ENCODE measurements around the gene EIF5A2. TPM values are rescaled to one million over a fixed set of nuclear protein-coding genes. Genes with fewer than 3 reads are reported as not detected.
A peak's percentile ranks its signal among the peaks of the same experiment; 100 is the strongest.

The EIF5A2 gene
- total RNA-seq, 1 experiment from 2014 or later = 72.0 TPM

DNA sequence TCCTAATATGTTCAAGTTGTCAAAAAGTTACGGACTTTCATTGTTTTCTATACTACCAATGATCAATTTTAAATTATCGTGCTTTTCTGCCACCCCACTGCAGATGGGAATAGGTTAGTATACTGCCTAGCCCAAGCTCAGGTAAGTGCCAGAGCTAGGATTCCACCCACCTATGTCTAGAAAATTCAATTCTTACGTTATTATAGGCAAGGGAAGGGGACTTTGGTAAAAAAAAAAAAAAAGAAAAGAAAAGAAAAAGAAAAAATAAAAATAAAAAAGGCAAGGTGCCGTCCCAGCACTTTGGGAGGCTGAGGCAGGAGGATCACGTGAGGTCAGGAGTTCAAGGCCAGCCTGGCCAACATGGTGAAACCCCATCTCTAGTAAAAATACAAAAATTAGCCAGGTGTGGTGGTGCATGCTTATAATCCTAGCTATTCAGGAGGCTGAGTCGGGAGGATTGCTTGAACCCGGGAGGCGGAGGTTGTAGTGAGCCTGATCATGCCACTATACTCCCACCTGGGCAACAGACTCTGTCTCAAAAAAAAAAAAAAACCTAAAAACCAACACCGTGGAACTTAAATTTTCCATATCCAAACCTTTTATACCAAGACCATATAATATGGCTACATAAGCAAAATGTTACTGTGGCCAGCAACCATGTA, 39.7 kb downstream of the EIF5A2 start:
- DNase-seq (ENCODE audit: low read depth, low spot score) (no peak), ATAC-seq (no peak)
- in situ Hi-C loops (cut with HindIII; ENCODE audit: low pct_unique_long_range_greater_than_20kb, low sequenced_read_pairs) = no loop called here
- peak overlapping the region; percentile 98 for H3K27ac ChIP-seq (ENCODE audit: low read length)
- TF ChIP-seq, protein P1, sequence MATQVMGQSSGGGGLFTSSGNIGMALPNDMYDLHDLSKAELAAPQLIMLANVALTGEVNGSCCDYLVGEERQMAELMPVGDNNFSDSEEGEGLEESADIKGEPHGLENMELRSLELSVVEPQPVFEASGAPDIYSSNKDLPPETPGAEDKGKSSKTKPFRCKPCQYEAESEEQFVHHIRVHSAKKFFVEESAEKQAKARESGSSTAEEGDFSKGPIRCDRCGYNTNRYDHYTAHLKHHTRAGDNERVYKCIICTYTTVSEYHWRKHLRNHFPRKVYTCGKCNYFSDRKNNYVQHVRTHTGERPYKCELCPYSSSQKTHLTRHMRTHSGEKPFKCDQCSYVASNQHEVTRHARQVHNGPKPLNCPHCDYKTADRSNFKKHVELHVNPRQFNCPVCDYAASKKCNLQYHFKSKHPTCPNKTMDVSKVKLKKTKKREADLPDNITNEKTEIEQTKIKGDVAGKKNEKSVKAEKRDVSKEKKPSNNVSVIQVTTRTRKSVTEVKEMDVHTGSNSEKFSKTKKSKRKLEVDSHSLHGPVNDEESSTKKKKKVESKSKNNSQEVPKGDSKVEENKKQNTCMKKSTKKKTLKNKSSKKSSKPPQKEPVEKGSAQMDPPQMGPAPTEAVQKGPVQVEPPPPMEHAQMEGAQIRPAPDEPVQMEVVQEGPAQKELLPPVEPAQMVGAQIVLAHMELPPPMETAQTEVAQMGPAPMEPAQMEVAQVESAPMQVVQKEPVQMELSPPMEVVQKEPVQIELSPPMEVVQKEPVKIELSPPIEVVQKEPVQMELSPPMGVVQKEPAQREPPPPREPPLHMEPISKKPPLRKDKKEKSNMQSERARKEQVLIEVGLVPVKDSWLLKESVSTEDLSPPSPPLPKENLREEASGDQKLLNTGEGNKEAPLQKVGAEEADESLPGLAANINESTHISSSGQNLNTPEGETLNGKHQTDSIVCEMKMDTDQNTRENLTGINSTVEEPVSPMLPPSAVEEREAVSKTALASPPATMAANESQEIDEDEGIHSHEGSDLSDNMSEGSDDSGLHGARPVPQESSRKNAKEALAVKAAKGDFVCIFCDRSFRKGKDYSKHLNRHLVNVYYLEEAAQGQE (IDR thresholded peaks at IDR 0.05; ENCODE audit: insufficient read depth in 1 of 2, low read depth in 2 of 2, low read length in 1 of 2) = no peak
- TF ChIP-seq POLR2AphosphoS5 (IDR thresholded peaks at IDR 0.05; ENCODE audit: low read depth, low read length) = peak; percentile 13; the same call in 1 of the 2 replicates
- no peaks in the 10 kb centered on the region for H3K9me3 ChIP-seq (ENCODE audit: control insufficient read depth, insufficient read depth, low read depth, low read length)
- CTCF ChIA-PET = no interaction called here
- POLR2A ChIA-PET = interaction anchor here (1.1 to 2.2 kb wide), 5 partner anchors 16 to 455 kb away, joined by 3 to 9 read pairs (median 7); partner anchors contain the start of gene EIF5A2
- no TSS peak for BruUV-seq (replicated peaks)
- H3K4me3 ChIP-seq (ENCODE audit: low read depth in 2 of 2, low read length in 2 of 2) = peak overlapping the region; percentile 91 to 99
- intact Hi-C loops (cut with micrococcal nuclease; ENCODE audit: unreplicated experiment) = no loop called here
- H3K27me3 ChIP-seq (ENCODE audit: control insufficient read depth, insufficient read depth, low read length) = no peaks in the 10 kb centered on the region
- peaks cover 34% of the 10 kb centered on the region for H3K36me3 ChIP-seq (ENCODE audit: control insufficient read depth, insufficient read depth, low read length)
- peaks cover 24% of the 10 kb centered on the region for H3K4me1 ChIP-seq (ENCODE audit: control insufficient read depth, insufficient read depth, low read length)

DNA sequence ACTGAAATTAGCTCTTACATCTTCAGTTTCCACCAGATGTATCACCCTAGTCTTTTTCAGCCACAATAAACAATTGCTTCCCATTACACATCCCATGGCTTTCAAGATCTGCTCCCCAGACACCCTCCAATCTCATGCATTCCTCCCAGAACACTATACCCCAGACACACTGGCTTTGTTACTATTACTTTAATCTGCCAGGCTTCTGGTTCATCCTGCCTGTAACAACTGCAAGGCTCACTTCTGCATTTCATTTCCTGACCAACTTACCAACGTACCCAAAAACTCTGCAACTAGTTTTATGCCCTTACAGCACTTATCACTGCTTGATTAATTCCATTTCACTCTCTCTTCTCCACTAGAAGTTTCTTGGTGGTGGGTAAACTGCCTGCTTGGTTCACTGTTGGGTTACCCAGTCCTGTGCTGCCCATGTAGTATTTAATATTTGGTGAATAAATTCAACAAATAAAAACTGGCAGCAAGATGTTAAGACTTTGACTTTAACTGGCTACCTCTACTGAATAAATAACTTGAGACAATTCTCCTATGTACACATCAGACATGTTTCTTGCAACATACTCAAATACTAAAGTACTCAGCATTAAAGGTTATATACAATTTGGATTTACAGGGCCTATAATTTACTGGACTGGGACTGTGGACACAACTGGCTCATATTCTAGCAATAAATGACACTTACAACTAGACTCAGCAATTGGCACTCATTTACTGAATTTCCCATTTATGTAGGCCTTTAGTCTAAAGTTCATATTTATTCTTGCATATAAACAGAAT, 41.1 kb downstream of the EIF5A2 start:
- Histone ChIP-seq H3K4me1 (ENCODE audit: control insufficient read depth, insufficient read depth, low read length) (peaks cover 24% of the 10 kb centered on the region), H3K4me3 (ENCODE audit: low read depth in 2 of 2, low read length in 2 of 2) (peak overlapping the region; percentile 91 to 99), H3K27ac (ENCODE audit: low read length) (peak overlapping the region; percentile 98), H3K9me3 (ENCODE audit: control insufficient read depth, insufficient read depth, low read depth, low read length) (no peaks in the 10 kb centered on the region), H3K27me3 (ENCODE audit: control insufficient read depth, insufficient read depth, low read length) (no peaks in the 10 kb centered on the region), H3K36me3 (ENCODE audit: control insufficient read depth, insufficient read depth, low read length) (peaks cover 34% of the 10 kb centered on the region)
- DNase-seq (ENCODE audit: low read depth, low spot score) (no peak), ATAC-seq (no peak)
- intact Hi-C loops (cut with micrococcal nuclease; ENCODE audit: unreplicated experiment) = no loop called here
- in situ Hi-C loops (cut with HindIII; ENCODE audit: low pct_unique_long_range_greater_than_20kb, low sequenced_read_pairs) = no loop called here
- BruUV-seq (replicated peaks) = no TSS peak
- ChIA-PET POLR2A (interaction anchor here (0.6 kb wide), 1 partner anchor 419 kb away, joined by 3 read pairs; no protein-coding TSS in a partner anchor), CTCF (interaction anchor here (0.6 kb wide), 1 partner anchor 439 kb away, joined by 6 read pairs; no protein-coding TSS in a partner anchor)
- TF ChIP-seq SIN3A (IDR thresholded peaks at IDR 0.05; ENCODE audit: borderline replicate concordance, insufficient read depth, low read depth, low read length) = no peak
- no peak for TF ChIP-seq POLR2AphosphoS5 (IDR thresholded peaks at IDR 0.05; ENCODE audit: low read depth, low read length)
- no peak for TF ChIP-seq TCF7L2 (IDR thresholded peaks at IDR 0.05; ENCODE audit: low read depth, low read length)
- TF ChIP-seq, protein P2, sequence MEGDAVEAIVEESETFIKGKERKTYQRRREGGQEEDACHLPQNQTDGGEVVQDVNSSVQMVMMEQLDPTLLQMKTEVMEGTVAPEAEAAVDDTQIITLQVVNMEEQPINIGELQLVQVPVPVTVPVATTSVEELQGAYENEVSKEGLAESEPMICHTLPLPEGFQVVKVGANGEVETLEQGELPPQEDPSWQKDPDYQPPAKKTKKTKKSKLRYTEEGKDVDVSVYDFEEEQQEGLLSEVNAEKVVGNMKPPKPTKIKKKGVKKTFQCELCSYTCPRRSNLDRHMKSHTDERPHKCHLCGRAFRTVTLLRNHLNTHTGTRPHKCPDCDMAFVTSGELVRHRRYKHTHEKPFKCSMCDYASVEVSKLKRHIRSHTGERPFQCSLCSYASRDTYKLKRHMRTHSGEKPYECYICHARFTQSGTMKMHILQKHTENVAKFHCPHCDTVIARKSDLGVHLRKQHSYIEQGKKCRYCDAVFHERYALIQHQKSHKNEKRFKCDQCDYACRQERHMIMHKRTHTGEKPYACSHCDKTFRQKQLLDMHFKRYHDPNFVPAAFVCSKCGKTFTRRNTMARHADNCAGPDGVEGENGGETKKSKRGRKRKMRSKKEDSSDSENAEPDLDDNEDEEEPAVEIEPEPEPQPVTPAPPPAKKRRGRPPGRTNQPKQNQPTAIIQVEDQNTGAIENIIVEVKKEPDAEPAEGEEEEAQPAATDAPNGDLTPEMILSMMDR (IDR thresholded peaks at IDR 0.05) = no peak
- TF ChIP-seq, protein P1 (IDR thresholded peaks at IDR 0.05; ENCODE audit: insufficient read depth in 1 of 2, low read depth in 2 of 2, low read length in 1 of 2) = no peak
